Measurements from ENCODE around the gene CDK13.
"Not testable (repeated sequence)": the region's sequence is repeated elsewhere in the genome, so short reads cannot be mapped to it uniquely, and the experiment has no call there.

CDK13 gene

GRCh38 chr7:40147371-40148246, 197.6 kb downstream of the CDK13 start:
- DNase-seq (ENCODE audit: low read depth, low spot score) = no peak

DNA sequence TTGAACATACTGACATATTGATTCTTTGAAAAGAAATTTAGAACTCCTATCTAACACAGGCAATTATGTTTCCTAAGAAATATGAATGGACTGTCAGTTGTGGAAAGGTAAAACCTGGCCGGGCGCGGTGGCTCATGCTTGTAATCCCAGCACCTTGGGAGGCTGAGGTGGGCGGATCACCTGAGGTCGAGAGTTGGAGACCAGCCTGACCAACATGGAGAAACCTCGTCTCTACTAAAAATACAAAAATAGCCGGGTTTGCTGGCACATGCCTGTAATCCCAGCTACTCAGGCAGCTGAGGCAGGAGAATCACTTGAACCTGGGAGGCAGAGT, 198.2 kb downstream of the CDK13 start:
- not testable (repeated sequence) for DNase-seq (ENCODE audit: low read depth, low spot score)

GRCh38 chr7:40148671-40149070, 198.6 kb downstream of the CDK13 start:
- no peak for DNase-seq (ENCODE audit: low read depth, low spot score)
